HepG2 (cell line): ENCODE measurements around the gene CD96. TPM values are rescaled to one million over a fixed set of nuclear protein-coding genes. Genes with fewer than 3 reads are reported as not detected.

ENCODE experiments used
- ATAC-seq: fragments of 200-7000 bp; cut with Tn5 transposase; 3 replicates; pipeline ENCODE4 v1.9.1; 2020; ENCODE audit warnings: mild to moderate bottlenecking, moderate library complexity
- BruUV-seq: library from RNA; stranded (reverse); fragments of 400-500 nt; replicated peaks from 2 replicates; lab custom pipeline; 2021; lab: Mats Ljungman, UMichigan
- CTCF ChIA-PET: fragments of 300-600 bp; formaldehyde crosslinking; extraction: SDS; loops from one replicate; lab custom pipeline; 2021; ENCODE audit warnings: low total read pairs, inconsistent platforms, low intra/inter-chr PET ratio; lab: Yijun Ruan, JAX
- POLR2A ChIA-PET: fragments of 350-600 bp; sonication (Branson Sonifier 250); formaldehyde crosslinking; loops from one replicate; lab custom pipeline; 2020; ENCODE audit warnings: antibody characterized with exemption, inconsistent platforms; lab: Yijun Ruan, JAX
- DNase-seq: peaks from one replicate; pipeline ENCODE4 v3.0.0-alpha.2; 2015; ENCODE audit warnings: low spot score
- FAIRE-seq: peaks from 3 replicates; lab custom pipeline; 2011; peaks lifted over from hg19 to GRCh38; lab: Jason Lieb, UNC
- H2AFZ ChIP-seq: one replicate; pipeline ENCODE4 v1.6.1; 2011; ENCODE audit warnings: low read length, inconsistent platforms
- H3K27ac ChIP-seq: fragments of 300-600 bp; 3 replicates; pipeline ENCODE4 v1.8.0; 2011; ENCODE audit warnings: mixed run types, mild to moderate bottlenecking, mixed read lengths, low read length, inconsistent platforms; ENCODE audit not compliant: insufficient read depth; ENCODE audit errors: extremely low read length
- H3K27me3 ChIP-seq, 2 experiments: fragments of 200-600 bp in 1 of 2; 2 replicates in 1 of 2; 3 replicates in 1 of 2; pipeline versions ENCODE4 v1.6.0 to v1.8.0; 2011; ENCODE audit warnings: low read length in 2 of 2, mild to moderate bottlenecking in 2 of 2, moderate library complexity in 2 of 2, inconsistent platforms in 1 of 2; ENCODE audit not compliant: insufficient read depth in 2 of 2, control insufficient read depth in 1 of 2
- H3K36me3 ChIP-seq, 2 experiments: fragments of 200-600 bp in 1 of 2; replicated peaks in 1 of 2; 2 replicates in 1 of 2; 3 replicates in 1 of 2; pipeline versions ENCODE4 v1.5.1 to v1.8.0; 2011; ENCODE audit warnings: low read length in 2 of 2, inconsistent platforms in 1 of 2; ENCODE audit not compliant: insufficient read depth in 2 of 2, control insufficient read depth in 1 of 2
- H3K4me1 ChIP-seq: 2 replicates; pipeline ENCODE4 v1.5.1; 2012; ENCODE audit warnings: low read length, inconsistent platforms; ENCODE audit not compliant: insufficient read depth
- H3K4me2 ChIP-seq: 2 replicates; pipeline ENCODE4 v1.6.0; 2011; ENCODE audit warnings: low read depth, low read length, inconsistent platforms
- H3K4me3 ChIP-seq, 3 experiments: fragments of 200-600 bp in 1 of 3; sonication (generic), shearing (Covaris generic) in 1 of 3; replicated peaks in 1 of 3; 2 replicates each; pipeline ENCODE4 v1.5.1; 2011 to 2016; ENCODE audit warnings: low read length in 3 of 3, inconsistent platforms in 2 of 3, low read depth in 2 of 3, mild to moderate bottlenecking in 2 of 3, control low read depth in 1 of 3, mixed read lengths in 1 of 3; ENCODE audit not compliant: insufficient read depth in 1 of 3
- H3K79me2 ChIP-seq: one replicate; pipeline ENCODE4 v1.6.1; 2011; ENCODE audit warnings: low read length, inconsistent platforms; ENCODE audit not compliant: insufficient read depth
- H3K9ac ChIP-seq: 2 replicates; pipeline ENCODE4 v1.6.0; 2011; ENCODE audit warnings: mild to moderate bottlenecking, low read depth, low read length, inconsistent platforms; ENCODE audit not compliant: insufficient read depth
- H3K9me3 ChIP-seq: 2 replicates; pipeline ENCODE4 v1.5.1; 2012; ENCODE audit warnings: mild to moderate bottlenecking, low read length
- H4K20me1 ChIP-seq: 2 replicates; pipeline ENCODE4 v1.6.0; 2011; ENCODE audit warnings: inconsistent platforms, mild to moderate bottlenecking, low read length, moderate library complexity; ENCODE audit not compliant: insufficient read depth
- ARID4A ChIP-seq: sonication (generic); formaldehyde crosslinking; IDR thresholded peaks from 2 replicates; pipeline ENCODE4 v1.5.0; 2020; ENCODE audit warnings: mild to moderate bottlenecking, missing genetic modification reagents, borderline replicate concordance
- ATF6 ChIP-seq: sonication (generic); formaldehyde crosslinking; conservative IDR thresholded peaks from 2 replicates; pipeline ENCODE4 v1.4.0; 2020; ENCODE audit warnings: missing genetic modification reagents
- HNRNPK ChIP-seq: fragments of 200-400 bp; formaldehyde crosslinking; IDR thresholded peaks from 2 replicates; pipeline ENCODE4 v1.6.1; 2018; ENCODE audit warnings: low read length, low read depth, moderate library complexity, mild to moderate bottlenecking; ENCODE audit not compliant: poor library complexity, severe bottlenecking
- KLF16 ChIP-seq, 2 experiments: sonication (generic) in 1 of 2; formaldehyde crosslinking in 1 of 2; IDR thresholded peaks; 2 replicates each; pipeline versions ENCODE4 v1.6.1 to v1.8.0; 2016 to 2023; ENCODE audit warnings: missing genetic modification reagents in 2 of 2, missing compliant biosample characterization in 1 of 2
- SOX13 ChIP-seq, 3 experiments: fragments of 450-650 bp in 1 of 3; sonication (generic) in 1 of 3; formaldehyde crosslinking in 1 of 3; IDR thresholded peaks in 2 of 3; conservative IDR thresholded peaks in 1 of 3; 2 replicates each; pipeline versions ENCODE4 v1.5.0 to v1.6.1; 2016 to 2020; ENCODE audit warnings: antibody characterized with exemption in 1 of 3, mild to moderate bottlenecking in 1 of 3, missing compliant biosample characterization in 1 of 3, missing genetic modification reagents in 1 of 3, moderate library complexity in 1 of 3
- ZNF318 ChIP-seq: sonication (generic); formaldehyde crosslinking; IDR thresholded peaks from 2 replicates; pipeline ENCODE4 v1.4.0; 2020; ENCODE audit warnings: mild to moderate bottlenecking, missing genetic modification reagents
- ZSCAN9 ChIP-seq: IDR thresholded peaks from 2 replicates; pipeline ENCODE4 v1.6.1; 2016; ENCODE audit warnings: borderline replicate concordance
- in situ Hi-C: cut with HindIII; loops from 2 replicates; pipeline ENCODE4 v1.10.0; 2017; ENCODE audit warnings: low pct_unique_long_range_greater_than_20kb; ENCODE audit not compliant: extremely low pct_ligation_motif_present
- intact Hi-C: fragments of 100-400 bp; cut with micrococcal nuclease; formaldehyde crosslinking; loops from one replicate; pipeline ENCODE4 v1.10.0; 2022; ENCODE audit not compliant: unreplicated experiment
- polyA plus RNA-seq, 8 experiments: library from polyadenylated mRNA; depleted of rRNA in 3 of 8; stranded (reverse) in 7 of 8; unstranded in 1 of 8; fragments of >200 nt; fragmentation: Illumina TruSeq in 4 of 8; extraction: Trizol in 4 of 8; gene quantifications; 2 replicates each; pipeline versions ENCODE4 v1.2.1 to v1.2.3, GENCODE V29; 2011 to 2016; ENCODE audit warnings: low read depth in 4 of 8, missing spikeins in 1 of 8, mixed read lengths in 1 of 8; ENCODE audit not compliant: insufficient read depth in 1 of 8
- total RNA-seq, 5 experiments: library from RNA; depleted of rRNA; stranded (reverse); fragments of >200 nt; fragmentation: Illumina TruSeq; extraction: Trizol; gene quantifications; 2 replicates each; pipeline ENCODE4 v1.2.3, GENCODE V29; 2016; ENCODE audit warnings: low read depth in 1 of 5

The CD96 gene
- total and polyA plus RNA-seq, 2 of the 13 experiments (the other 11 are each of a cell fraction or from before 2014, with no cell fraction given) = not detected

GRCh38 chr3:111604119-111604518 is 62.1 kb downstream of the CD96 start (continued):
- TF ChIP-seq ZNF318 (CRISPR knock-in tag) = no peak
- no peak for TF ChIP-seq HNRNPK

- no peaks in the 10 kb centered on the region for H4K20me1 ChIP-seq
- FAIRE-seq (no peak), ATAC-seq (no peak), DNase-seq (no peak)
- no peaks in the 10 kb centered on the region for H3K9me3 ChIP-seq
- BruUV-seq = no TSS peak
- no peaks in the 10 kb centered on the region for H3K4me1 ChIP-seq
- ChIA-PET CTCF (no interaction called here), POLR2A (no interaction called here)
- no peaks in the 10 kb centered on the region for H3K79me2 ChIP-seq
- no peak overlapping the region for H3K4me3 ChIP-seq
- no peaks in the 10 kb centered on the region; a peak in 1 of 5 replicates for H3K27me3 ChIP-seq
- intact Hi-C loops = no loop called here
- no peaks in the 10 kb centered on the region for H3K36me3 ChIP-seq
- no peak overlapping the region for H3K27ac ChIP-seq
- H2AFZ ChIP-seq = no peak overlapping the region
- H3K9ac ChIP-seq = no peak overlapping the region
- no peak overlapping the region for H3K4me2 ChIP-seq
- in situ Hi-C loops = no loop called here
- TF ChIP-seq ARID4A (CRISPR knock-in tag) (no peak), SOX13 (IDR thresholded peaks at IDR 0.05) (no peak), SOX13 (CRISPR knock-in tag; conservative IDR thresholded peaks at IDR 0.05 in 1 of 2, IDR thresholded peaks at IDR 0.05 in 1 of 2) (no peak), KLF16 (CRISPR knock-in tag; IDR thresholded peaks at IDR 0.05) (no peak), ZSCAN9 (no peak), ATF6 (CRISPR knock-in tag) (no peak)
Observed at GRCh38 chr3:111605018-111605417, 63.0 kb downstream of the CD96 start.
